ENCODE measurements around the gene GABRB1.

GRCh38 chr4:47104986-47105385 lies 73.6 kb downstream of the GABRB1 start:
- TF ChIP-seq CTCF (conservative IDR thresholded peaks at IDR 0.05; ENCODE audit: low read depth, low read length): no peak
- no peak for TF ChIP-seq EZH2 (IDR thresholded peaks at IDR 0.05; ENCODE audit: low read length, unreplicated experiment)
